ENCODE data around the gene LACTB. TPM values are rescaled to one million over a fixed set of nuclear protein-coding genes. Genes with fewer than 3 reads are reported as not detected.

The LACTB gene
- total and polyA plus RNA-seq, 7 donors, result 7.2 to 32.4 (median 11.2) TPM

DNA sequence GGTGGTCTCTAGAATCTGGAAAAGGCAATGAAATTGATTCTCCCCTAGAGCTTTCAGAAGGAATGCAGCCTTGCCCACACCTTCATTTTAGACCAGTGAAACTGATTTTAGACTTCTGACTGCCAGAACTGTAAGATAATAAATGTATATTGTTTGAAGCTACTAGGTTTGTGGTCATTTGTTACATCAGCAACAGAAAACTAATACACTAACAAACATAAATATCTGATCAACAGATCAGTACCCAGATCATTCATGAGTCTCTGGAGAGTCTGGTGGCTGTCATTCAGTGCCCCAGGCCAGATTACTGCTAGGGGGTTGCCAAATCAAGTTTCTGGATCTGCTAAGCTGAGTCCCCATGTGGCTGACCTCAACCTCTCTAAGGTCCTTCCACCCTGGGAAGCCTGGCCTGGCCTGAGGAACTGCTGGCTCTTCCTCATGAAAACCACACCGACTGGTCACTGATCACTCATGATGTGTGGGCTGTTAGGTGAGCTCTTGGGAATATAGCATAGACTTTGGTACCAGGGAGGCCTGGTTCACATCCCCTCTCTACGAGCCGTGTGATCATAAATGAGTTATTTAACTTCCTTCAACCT lies 11.1 kb upstream of the LACTB start:
- TF ChIP-seq, protein P1, sequence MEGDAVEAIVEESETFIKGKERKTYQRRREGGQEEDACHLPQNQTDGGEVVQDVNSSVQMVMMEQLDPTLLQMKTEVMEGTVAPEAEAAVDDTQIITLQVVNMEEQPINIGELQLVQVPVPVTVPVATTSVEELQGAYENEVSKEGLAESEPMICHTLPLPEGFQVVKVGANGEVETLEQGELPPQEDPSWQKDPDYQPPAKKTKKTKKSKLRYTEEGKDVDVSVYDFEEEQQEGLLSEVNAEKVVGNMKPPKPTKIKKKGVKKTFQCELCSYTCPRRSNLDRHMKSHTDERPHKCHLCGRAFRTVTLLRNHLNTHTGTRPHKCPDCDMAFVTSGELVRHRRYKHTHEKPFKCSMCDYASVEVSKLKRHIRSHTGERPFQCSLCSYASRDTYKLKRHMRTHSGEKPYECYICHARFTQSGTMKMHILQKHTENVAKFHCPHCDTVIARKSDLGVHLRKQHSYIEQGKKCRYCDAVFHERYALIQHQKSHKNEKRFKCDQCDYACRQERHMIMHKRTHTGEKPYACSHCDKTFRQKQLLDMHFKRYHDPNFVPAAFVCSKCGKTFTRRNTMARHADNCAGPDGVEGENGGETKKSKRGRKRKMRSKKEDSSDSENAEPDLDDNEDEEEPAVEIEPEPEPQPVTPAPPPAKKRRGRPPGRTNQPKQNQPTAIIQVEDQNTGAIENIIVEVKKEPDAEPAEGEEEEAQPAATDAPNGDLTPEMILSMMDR (IDR thresholded peaks at IDR 0.05), result no peak
- TF ChIP-seq EP300 (IDR thresholded peaks at IDR 0.05) (no peak), POLR2A (IDR thresholded peaks at IDR 0.05) (no peak), POLR2AphosphoS5 (IDR thresholded peaks at IDR 0.05) (no peak)
- H3K4me3 ChIP-seq, result no peak overlapping the region
- no peaks in the 10 kb centered on the region for H3K9me3 ChIP-seq
- peaks cover 0 to 19% (median 15%) of the 10 kb centered on the region in 4 donors for H3K4me1 ChIP-seq
- no peak overlapping the region for H3K27ac ChIP-seq
- H3K27me3 ChIP-seq, result no peaks in the 10 kb centered on the region
- no peaks in the 10 kb centered on the region for H3K36me3 ChIP-seq
- WGBS, 2 donors, result 88 to 92% methylated on average over 3 of the region's 3 CpGs
- DNase-seq, result no peak
- intact Hi-C loops (cut with DNase I), result no loop called here

DNA sequence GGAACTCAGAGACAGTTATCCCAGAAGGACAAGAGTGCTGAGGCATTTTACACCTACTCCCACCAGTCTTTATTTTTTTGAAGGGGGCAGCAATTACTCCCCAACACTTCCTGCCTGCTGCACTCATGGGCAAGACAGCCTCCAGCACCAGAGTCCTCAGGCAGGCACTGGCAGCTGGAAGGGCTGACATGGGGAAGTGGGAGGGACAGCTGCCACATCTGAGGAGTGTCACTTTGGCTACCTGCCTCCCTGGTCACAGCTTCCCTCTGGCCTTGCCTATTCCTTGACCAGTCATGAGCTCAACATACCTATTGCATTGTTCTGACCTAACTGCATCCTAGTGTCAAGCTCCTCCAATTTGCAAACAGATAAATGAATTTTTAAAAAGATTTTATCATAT lies 10.2 kb upstream of the LACTB start:
- Histone ChIP-seq H3K4me1 (peaks cover 0 to 19% (median 15%) of the 10 kb centered on the region in 4 donors), H3K36me3 (no peaks in the 10 kb centered on the region), H3K27me3 (no peaks in the 10 kb centered on the region), H3K9me3 (no peaks in the 10 kb centered on the region), H3K27ac (no peak overlapping the region), H3K4me3 (no peak overlapping the region)
- intact Hi-C loops (cut with DNase I), result no loop called here
- TF ChIP-seq EP300 (IDR thresholded peaks at IDR 0.05), result no peak
- TF ChIP-seq POLR2A (IDR thresholded peaks at IDR 0.05), result no peak
- no peak for TF ChIP-seq POLR2AphosphoS5 (IDR thresholded peaks at IDR 0.05)
- TF ChIP-seq, protein P1 (IDR thresholded peaks at IDR 0.05), result no peak
- DNase-seq, result no peak

DNA sequence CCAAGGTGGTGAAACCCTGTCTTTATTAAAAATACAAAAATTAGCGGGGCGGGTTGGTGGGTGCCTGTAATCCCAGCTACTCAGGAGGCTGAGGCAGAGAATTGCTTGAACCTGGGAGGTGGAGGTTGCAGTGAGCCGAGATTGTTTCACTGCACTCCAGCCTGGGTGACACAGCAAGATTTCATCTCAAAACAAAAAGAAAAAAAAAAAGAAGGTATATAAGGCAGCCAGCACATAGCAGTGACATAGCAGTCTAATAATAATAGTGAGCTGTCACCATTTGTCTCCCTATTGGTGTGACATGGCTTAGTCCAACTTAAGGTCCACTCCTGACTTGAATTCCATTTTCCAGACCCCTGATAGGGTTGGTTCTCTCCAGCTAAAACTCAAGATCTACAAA lies 8.8 kb upstream of the LACTB start:
- DNase-seq, result no peak
- Histone ChIP-seq H3K4me1 (peaks cover 0 to 10% (median 8%) of the 10 kb centered on the region in 4 donors), H3K27me3 (no peaks in the 10 kb centered on the region), H3K9me3 (no peaks in the 10 kb centered on the region), H3K36me3 (no peaks in the 10 kb centered on the region), H3K4me3 (no peak overlapping the region), H3K27ac (no peak overlapping the region)
- WGBS, 2 donors, result 93 to 95% methylated on average over 3 of the region's 3 CpGs
- intact Hi-C loops (cut with DNase I), result no loop called here
- TF ChIP-seq POLR2AphosphoS5 (IDR thresholded peaks at IDR 0.05) (no peak), POLR2A (IDR thresholded peaks at IDR 0.05) (no peak), EP300 (IDR thresholded peaks at IDR 0.05) (no peak)
- TF ChIP-seq, protein P1 (IDR thresholded peaks at IDR 0.05), result no peak

DNA sequence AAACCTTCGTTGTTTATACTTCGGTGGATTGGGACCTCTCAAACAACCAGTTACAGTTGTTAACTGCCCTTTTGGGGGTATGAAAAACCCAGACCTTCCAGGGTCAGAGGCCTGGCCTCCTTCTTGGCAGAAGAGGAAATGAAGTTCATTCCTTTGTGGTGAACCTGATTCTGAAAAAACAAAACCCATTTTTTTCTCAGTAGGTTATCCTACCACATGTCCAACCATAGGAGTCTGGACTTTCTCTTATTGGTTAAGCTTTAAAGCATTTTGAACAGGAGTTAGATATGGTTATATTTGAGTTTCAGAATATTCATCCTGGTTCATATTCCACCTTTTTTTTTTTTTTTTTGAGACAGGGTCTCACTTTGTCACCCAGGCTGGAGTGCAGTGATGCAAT lies 7.2 kb upstream of the LACTB start:
- Histone ChIP-seq H3K9me3 (peaks cover 0 to under 1% (median 0%) of the 10 kb centered on the region in 4 donors), H3K4me3 (no peak overlapping the region), H3K27me3 (no peaks in the 10 kb centered on the region), H3K36me3 (no peaks in the 10 kb centered on the region), H3K27ac (no peak overlapping the region), H3K4me1 (no peaks in the 10 kb centered on the region)
- no peak for TF ChIP-seq EP300 (IDR thresholded peaks at IDR 0.05)
- TF ChIP-seq POLR2A (IDR thresholded peaks at IDR 0.05), result no peak
- TF ChIP-seq POLR2AphosphoS5 (IDR thresholded peaks at IDR 0.05), result no peak
- TF ChIP-seq, protein P1 (IDR thresholded peaks at IDR 0.05), result no peak
- intact Hi-C loops (cut with DNase I), result no loop called here
- WGBS, 2 donors, result 73 to 83% methylated on average over 2 of the region's 2 CpGs
- no peak for DNase-seq

DNA sequence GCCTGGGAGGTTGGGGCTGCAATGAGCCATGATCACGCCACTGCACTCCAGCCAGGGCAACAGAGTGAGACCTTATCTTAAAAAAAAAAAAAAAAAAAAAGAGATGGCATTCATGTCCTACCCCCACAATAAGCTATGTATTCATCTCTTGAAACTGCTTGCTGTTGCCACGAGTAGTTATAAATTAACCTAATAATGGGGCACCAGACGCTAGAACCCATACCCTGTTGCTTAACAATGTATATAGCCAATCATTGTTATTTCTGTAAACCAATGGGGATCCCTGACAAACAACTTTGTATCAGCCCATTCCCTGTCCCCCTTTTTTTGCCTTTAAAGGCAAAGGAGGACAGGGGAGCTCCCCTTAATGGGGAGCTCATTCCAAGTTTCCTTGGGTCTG lies 2.8 kb upstream of the LACTB start:
- DNase-seq, result no peak
- Histone ChIP-seq H3K9me3 (peaks cover 0 to 2% (median 0%) of the 10 kb centered on the region in 4 donors), H3K27ac (no peak overlapping the region), H3K27me3 (no peaks in the 10 kb centered on the region), H3K36me3 (no peaks in the 10 kb centered on the region), H3K4me3 (no peak overlapping the region), H3K4me1 (peaks cover 0 to 13% (median 2%) of the 10 kb centered on the region in 4 donors)
- intact Hi-C loops (cut with DNase I), result no loop called here
- WGBS, 2 donors, result 85 to 88% methylated on average over 3 of the region's 3 CpGs
- TF ChIP-seq, protein P1 (IDR thresholded peaks at IDR 0.05), result no peak
- TF ChIP-seq POLR2AphosphoS5 (IDR thresholded peaks at IDR 0.05) (no peak), EP300 (IDR thresholded peaks at IDR 0.05) (no peak), POLR2A (IDR thresholded peaks at IDR 0.05) (no peak)
